Gastroesophageal sphincter (tissue), 4 donors: ENCODE results near the gene MGLL. TPM values are rescaled to one million over a fixed set of nuclear protein-coding genes. Genes with fewer than 3 reads are reported as not detected.

Experiments used
- ATAC-seq: fragments of 150-250 bp; one replicate; pipeline ENCODE4 v1.9.1; 2016; ENCODE audit warnings: mild to moderate bottlenecking, moderate library complexity
- H3K27ac ChIP-seq, 4 donors: fragments of 200-600 bp; sonication (generic) in 3 of 4; 1 replicate in 3 of 4; 2 replicates in 1 of 4; pipeline ENCODE4 v1.5.1; 2016 to 2019
- H3K27me3 ChIP-seq: fragments of 200-600 bp; sonication (generic); one replicate; pipeline ENCODE4 v1.5.1; 2019
- H3K36me3 ChIP-seq, 2 donors: fragments of 200-600 bp; sonication (generic); one replicate each; pipeline ENCODE4 v1.5.1; 2019; ENCODE audit warnings: control low read depth in 1 of 2
- H3K4me1 ChIP-seq, 3 donors: fragments of 200-600 bp; sonication (generic); 1 replicate in 2 of 3; 2 replicates in 1 of 3; pipeline ENCODE4 v1.5.1; 2016 to 2019; ENCODE audit warnings: control low read depth in 2 of 3
- H3K4me3 ChIP-seq, 2 donors: fragments of 200-600 bp; sonication (generic); one replicate each; pipeline ENCODE4 v1.5.1; 2019; ENCODE audit warnings: mild to moderate bottlenecking in 1 of 2, moderate library complexity in 1 of 2
- H3K9me3 ChIP-seq, 3 donors: fragments of 200-600 bp; sonication (generic); one replicate each; pipeline ENCODE4 v1.5.1; 2017 to 2019; ENCODE audit warnings: control low read depth in 2 of 3
- EP300 ChIP-seq: sonication (generic); formaldehyde crosslinking; IDR thresholded peaks from one replicate; pipeline ENCODE4 v1.6.1; 2017; ENCODE audit warnings: antibody characterized with exemption, mild to moderate bottlenecking
- POLR2A ChIP-seq, 2 donors: fragments of 450-650 bp; IDR thresholded peaks; one replicate each; pipeline ENCODE4 v1.6.1; 2017; ENCODE audit warnings: antibody characterized with exemption in 2 of 2, mild to moderate bottlenecking in 2 of 2, moderate library complexity in 1 of 2
- POLR2AphosphoS5 ChIP-seq: sonication (generic); formaldehyde crosslinking; IDR thresholded peaks from one replicate; pipeline ENCODE4 v1.6.1; 2017; ENCODE audit warnings: antibody characterized with exemption
- WGBS, 2 donors: methylation state at CpG; one replicate each; pipeline ENCODE4 v1.1.5; 2018; ENCODE audit warnings: low coverage in 1 of 2; 5-methylcytosine and 5-hydroxymethylcytosine counted together
- total RNA-seq, 4 donors: library from RNA; depleted of rRNA; stranded (reverse); fragments of >200 nt; gene quantifications; one replicate each; pipeline ENCODE4 v1.1.0, GENCODE V29; 2016
- TF ChIP-seq, protein P1 (sequence below), 4 experiments: fragments of 200-600 bp in 2 of 4; fragments of 450-650 bp in 2 of 4; sonication (generic) in 1 of 4; IDR thresholded peaks; one replicate each; pipeline ENCODE4 v1.5.1; 2017 to 2019; ENCODE audit warnings: antibody characterized with exemption in 4 of 4, mild to moderate bottlenecking in 2 of 4, moderate library complexity in 2 of 4

Gene MGLL
- total RNA-seq, 4 donors from 2014 or later, result 39.2 to 171 (median 55.8) TPM

- Histone ChIP-seq H3K4me3 (no peak overlapping the region), H3K27ac (peak overlapping the region; percentile 4 to 87 (median 86)), H3K4me1 (peaks cover 3 to 91% (median 34%) of the 10 kb centered on the region in 3 donors), H3K36me3 (no peaks in the 10 kb centered on the region), H3K9me3 (no peaks in the 10 kb centered on the region), H3K27me3 (no peaks in the 10 kb centered on the region)
- no peak for ATAC-seq
- no peak for TF ChIP-seq POLR2A (IDR thresholded peaks at IDR 0.05)
- no peak for TF ChIP-seq EP300
- no peak for TF ChIP-seq POLR2AphosphoS5
- TF ChIP-seq, protein P1, sequence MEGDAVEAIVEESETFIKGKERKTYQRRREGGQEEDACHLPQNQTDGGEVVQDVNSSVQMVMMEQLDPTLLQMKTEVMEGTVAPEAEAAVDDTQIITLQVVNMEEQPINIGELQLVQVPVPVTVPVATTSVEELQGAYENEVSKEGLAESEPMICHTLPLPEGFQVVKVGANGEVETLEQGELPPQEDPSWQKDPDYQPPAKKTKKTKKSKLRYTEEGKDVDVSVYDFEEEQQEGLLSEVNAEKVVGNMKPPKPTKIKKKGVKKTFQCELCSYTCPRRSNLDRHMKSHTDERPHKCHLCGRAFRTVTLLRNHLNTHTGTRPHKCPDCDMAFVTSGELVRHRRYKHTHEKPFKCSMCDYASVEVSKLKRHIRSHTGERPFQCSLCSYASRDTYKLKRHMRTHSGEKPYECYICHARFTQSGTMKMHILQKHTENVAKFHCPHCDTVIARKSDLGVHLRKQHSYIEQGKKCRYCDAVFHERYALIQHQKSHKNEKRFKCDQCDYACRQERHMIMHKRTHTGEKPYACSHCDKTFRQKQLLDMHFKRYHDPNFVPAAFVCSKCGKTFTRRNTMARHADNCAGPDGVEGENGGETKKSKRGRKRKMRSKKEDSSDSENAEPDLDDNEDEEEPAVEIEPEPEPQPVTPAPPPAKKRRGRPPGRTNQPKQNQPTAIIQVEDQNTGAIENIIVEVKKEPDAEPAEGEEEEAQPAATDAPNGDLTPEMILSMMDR (IDR thresholded peaks at IDR 0.05), result no peak
- WGBS, 2 donors, result no CpG with 5 or more reads among the region's 10 CpGs
Observed at GRCh38 chr3:127776347-127776746, 46.0 kb downstream of the MGLL start.

DNA sequence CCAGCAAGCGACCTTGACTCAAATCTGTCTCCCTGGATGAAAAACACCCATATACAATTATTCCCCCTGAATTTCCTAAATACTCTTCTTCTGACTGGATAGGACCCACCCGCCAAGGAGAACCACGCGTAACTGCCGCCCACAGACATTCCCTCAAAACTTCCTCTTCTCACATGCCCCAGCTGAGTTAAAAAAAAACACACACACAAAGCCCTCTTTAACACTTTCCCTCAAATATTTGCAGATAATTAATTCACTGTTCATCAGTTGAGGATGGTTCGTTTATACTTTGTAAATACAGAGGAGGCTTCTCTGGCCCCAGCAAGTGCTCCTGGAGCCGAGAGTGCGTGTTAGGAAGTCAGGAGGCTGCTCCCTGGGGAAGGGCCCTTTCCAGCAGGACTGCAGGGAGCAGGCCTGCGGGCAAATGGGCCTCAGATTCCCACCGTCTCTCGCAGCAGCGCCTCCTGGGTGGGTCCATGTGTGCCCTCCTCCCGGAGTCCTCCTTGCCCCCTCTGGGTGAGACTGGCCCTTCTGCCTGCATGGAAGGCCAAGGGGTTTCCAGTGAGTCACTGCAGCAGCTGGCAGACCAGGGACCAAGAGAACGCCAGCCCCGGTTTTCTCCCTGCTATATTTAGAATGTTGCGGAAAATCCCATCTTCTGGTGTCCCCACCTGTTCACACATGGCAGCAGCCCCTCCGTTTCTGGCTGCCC is 46.8 kb downstream of the MGLL start:
- peak; percentile 58 for ATAC-seq
- Histone ChIP-seq H3K4me1 (peaks cover 3 to 83% (median 30%) of the 10 kb centered on the region in 3 donors), H3K9me3 (no peaks in the 10 kb centered on the region), H3K27me3 (no peaks in the 10 kb centered on the region), H3K4me3 (no peak overlapping the region), H3K27ac (peak overlapping the region; percentile 4 to 87 (median 86)), H3K36me3 (no peaks in the 10 kb centered on the region)
- 3 to 6% methylated on average over 9 to 14 of the region's 17 CpGs for whole genome bisulfite sequencing, 2 donors
- TF ChIP-seq, protein P1 (IDR thresholded peaks at IDR 0.05), result no peak

DNA sequence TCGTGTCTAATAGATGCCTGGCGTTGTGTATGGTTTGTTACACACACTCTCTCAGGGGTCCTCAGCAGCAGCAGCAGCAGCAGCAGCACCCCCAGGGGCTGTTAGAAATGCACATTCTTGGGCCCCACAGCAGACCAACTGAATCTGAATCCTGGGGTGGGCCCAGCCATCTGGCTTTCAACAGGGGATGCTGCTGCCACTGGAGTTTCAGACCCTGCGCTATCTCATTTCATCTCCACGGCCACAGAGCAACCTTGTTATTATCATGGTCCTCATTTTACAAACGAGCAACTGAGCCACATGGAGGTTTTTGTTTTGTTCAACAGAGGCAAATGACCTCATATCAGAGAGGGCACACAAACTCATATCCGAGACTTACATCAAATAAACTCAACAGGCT is 47.7 kb downstream of the MGLL start:
- no peak for TF ChIP-seq EP300
- TF ChIP-seq, protein P1 (IDR thresholded peaks at IDR 0.05), result no peak
- no peak for TF ChIP-seq POLR2A (IDR thresholded peaks at IDR 0.05)
- TF ChIP-seq POLR2AphosphoS5, result no peak

GRCh38 chr3:127773752-127774395 is 48.4 kb downstream of the MGLL start:
- no peak for ATAC-seq
- Histone ChIP-seq H3K36me3 (no peaks in the 10 kb centered on the region), H3K4me1 (peaks cover 3 to 68% (median 27%) of the 10 kb centered on the region in 3 donors), H3K27ac (peak overlapping the region in 3 of 4 donors; percentile 9 to 87 (median 85)), H3K4me3 (no peak overlapping the region), H3K9me3 (peaks cover 0 to 4% (median 0%) of the 10 kb centered on the region in 3 donors), H3K27me3 (no peaks in the 10 kb centered on the region)
- 92% methylated on average over 8 of the region's 8 CpGs; no CpG with 5 or more reads in 1 of the 2 donors for WGBS, 2 donors
- TF ChIP-seq POLR2AphosphoS5, result no peak
- TF ChIP-seq EP300, result no peak
- no peak for TF ChIP-seq POLR2A (IDR thresholded peaks at IDR 0.05)
- TF ChIP-seq, protein P1 (IDR thresholded peaks at IDR 0.05), result no peak

More for the DNA sequence above, 47.7 kb downstream of the MGLL start:
- Histone ChIP-seq H3K27me3 (no peaks in the 10 kb centered on the region), H3K4me3 (no peak overlapping the region), H3K27ac (peak overlapping the region in 3 of 4 donors; percentile 85 to 87 (median 87)), H3K9me3 (no peaks in the 10 kb centered on the region), H3K36me3 (no peaks in the 10 kb centered on the region), H3K4me1 (peaks cover 3 to 74% (median 24%) of the 10 kb centered on the region in 3 donors)
- 37 to 70% methylated on average over 3 of the region's 6 CpGs for WGBS, 2 donors
- ATAC-seq, result no peak
